ACHN (cell line): Measurements from ENCODE around the gene POLE3.
"Not testable (repeated sequence)": the region's sequence is repeated elsewhere in the genome, so short reads cannot be mapped to it uniquely, and the experiment has no call there.

Experiments used
- DNase-seq: peaks from one replicate; pipeline ENCODE4 v3.0.0-alpha.2; 2015
- in situ Hi-C: cut with HindIII; loops from 2 replicates; pipeline ENCODE4 v1.10.0; 2017; ENCODE audit warnings: low sequenced_read_pairs, low pct_ligation_motif_present, low pct_unique_long_range_greater_than_20kb

Gene POLE3

DNA sequence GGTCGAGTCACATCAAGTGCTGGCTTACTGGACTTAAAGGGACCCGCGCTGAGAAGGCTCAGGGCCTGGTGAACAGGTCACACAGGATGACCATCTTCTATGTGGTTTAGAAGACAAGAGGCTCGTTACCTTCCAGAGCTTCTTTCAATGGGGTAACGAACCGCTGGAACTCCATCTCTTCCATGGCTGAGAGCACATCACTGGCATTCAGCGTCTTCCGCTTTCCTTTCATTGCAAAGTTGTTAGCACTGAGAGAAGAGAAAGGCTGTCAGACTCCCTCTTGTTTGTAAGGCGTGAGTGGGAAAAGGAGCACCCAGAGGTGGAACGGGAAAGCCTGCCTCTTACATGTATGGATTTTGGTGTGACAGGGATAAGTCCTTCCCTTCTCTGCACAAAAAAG, 994 bp downstream of the POLE3 start:
- in situ Hi-C loops: no loop called here
- peak; percentile 17 for DNase-seq

DNA sequence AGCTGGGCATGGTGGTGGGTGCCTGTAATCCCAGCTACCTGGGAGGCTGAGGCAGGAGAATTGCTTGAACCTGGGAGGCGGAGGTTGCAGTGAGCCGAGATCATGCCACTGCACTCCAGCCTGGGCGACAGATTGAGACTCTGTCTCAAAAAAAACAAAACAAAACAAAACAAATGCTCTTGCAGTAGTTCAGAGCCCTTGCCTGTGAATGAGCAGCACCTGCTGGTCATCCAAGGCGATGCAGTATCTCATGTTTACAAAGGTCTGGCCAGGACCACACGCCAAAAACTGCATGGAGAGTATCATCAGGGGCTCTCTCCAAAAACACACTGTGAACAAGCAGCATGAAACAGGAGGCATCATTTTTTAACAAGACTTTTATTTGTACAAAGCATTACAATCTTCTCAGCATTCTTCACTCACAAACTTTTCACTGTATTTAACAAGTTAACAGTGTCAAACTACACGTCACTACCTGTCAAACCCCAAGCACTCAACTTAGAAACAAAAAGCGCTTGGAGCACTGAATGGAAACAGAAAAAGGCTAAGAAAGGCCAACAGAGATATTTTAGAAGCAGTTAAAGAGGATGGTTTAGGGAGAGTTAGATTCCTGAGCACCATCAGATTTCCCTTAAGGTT, 3.5 kb downstream of the POLE3 start:
- in situ Hi-C loops: not testable (repeated sequence)
- DNase-seq: peak; percentile 65

DNA sequence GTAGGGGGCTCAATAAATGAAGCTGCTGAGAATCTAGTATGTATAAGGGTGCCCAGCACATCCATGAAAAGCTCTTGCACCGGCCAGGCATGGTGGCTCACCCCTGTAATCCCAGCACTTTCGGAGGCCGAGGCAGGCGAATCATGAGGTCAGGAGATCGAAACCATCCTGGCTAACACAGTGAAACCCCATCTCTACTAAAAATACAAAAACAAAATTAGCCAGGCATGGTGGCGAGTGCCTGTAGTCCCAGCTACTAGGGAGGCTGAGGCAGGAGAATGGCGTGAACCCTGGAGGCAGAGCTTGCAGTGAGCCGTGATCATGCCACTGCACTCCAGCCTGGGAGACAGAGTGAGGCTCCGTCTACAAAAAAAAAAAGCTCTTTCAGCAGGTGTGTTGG, 4.1 kb downstream of the POLE3 start:
- DNase-seq, in situ Hi-C loops: not testable (repeated sequence)

DNA sequence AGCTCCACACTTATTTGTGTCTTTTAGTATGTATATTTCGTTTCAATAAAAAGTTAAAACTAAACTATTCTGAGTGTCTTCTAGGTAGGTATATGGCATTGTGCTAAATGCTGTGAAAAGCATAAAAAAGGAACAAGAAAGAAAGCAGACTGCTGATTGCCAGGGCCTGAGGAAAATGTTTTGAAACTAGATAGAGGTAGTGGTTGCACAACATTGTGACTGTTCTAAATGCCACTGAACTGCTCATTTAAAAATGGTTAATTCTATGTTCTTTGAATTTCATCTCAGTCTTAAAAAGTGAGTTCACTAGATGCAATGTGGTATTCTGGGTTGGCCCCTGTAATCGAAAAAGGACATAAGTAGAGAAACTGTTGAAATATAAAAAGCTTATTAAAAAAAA, 6.8 kb downstream of the POLE3 start:
- in situ Hi-C loops: no loop called here
- DNase-seq: no peak

DNA sequence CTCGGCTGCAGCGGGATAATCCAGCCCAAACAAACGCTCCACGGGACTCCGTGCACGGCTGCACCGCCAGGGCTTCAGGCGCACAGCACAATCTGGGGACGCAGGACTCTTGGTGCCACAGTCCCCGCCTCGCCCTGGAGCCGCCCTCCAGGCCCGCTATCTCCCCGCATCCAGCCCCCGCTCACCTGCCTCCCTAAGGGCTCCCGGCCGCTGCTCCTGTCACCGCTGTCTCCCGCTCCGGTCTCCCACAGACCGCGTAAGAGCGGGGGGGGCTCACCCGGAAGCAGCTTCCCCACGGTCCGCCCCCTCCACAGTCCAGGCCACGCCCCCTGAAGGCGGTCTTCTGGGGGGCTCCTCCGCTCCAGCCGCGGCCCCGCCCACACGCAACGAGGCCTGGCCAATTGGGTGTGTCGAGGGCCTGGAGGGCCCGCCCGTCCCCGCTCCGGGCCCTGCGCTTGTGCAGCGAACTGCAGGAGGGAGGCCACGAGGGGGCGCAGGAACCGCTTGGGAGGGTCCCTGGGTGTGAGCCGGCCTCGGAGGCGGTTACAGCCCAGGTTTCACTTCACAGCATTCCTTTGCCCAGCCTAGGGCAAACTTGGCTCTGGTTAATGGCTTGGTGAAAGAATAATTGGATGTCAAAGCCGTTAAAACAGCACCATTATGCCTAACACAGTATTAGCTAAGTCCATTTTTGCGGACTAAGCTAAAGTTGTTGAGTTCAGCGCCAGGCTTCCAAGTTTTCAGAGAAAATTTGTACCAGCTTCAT, 9.3 kb downstream of the POLE3 start, which contains the start of gene ALAD:
ALAD (minus strand) TSS at position 258 of the 766 bp plus-strand sequence. CDS start 7,725 bp downstream, outside the sequence.
- in situ Hi-C loops: no loop called here
- DNase-seq: peak; percentile 96

DNA sequence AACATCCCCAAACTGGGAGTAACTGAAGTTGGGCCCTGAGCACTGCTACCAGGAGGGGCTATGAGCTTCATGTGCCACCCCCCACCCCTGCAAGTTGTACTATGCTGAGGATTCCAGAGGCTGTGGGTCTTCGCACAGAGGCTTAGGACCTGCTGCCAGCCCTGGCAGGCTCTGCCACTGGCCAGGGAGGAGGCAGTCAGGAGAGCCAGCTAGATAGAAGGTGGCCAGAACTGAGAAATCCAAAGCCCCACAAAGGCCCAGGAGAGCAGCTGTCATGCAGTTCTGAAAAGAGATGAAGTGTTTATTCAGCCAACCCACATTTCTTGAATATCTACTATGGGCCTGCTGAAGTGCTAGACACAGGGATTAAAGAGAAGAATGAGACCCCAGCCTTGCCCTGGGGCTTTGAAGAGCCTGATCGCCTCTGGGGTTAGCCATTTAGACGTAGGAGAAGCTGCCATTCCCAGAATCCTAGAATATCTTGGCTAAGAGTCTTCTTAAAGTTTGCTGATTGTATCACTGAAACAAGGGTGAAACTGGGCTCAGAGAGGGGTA, 10.8 kb downstream of the POLE3 start:
- in situ Hi-C loops: no loop called here
- DNase-seq: no peak

DNA sequence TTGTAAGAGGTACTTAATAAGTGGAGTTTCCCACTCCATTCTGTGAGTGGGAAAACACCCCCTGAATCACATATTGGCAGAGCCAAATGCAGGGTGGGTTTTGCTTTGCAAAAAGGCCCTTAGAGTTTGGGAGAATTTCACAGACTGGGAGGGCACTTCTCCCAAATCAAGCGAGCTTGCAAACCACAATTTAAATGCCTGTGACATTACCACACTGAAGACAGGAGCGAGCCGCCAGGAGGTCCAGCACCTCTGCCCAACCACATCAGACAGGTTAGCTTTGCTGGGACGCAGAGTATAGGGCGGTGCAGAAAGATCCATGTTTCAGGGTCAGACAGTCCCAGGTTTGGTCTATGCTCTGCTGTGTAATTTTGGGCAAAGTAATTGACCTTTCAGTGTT, 11.7 kb downstream of the POLE3 start:
- DNase-seq: no peak
- in situ Hi-C loops: no loop called here

DNA sequence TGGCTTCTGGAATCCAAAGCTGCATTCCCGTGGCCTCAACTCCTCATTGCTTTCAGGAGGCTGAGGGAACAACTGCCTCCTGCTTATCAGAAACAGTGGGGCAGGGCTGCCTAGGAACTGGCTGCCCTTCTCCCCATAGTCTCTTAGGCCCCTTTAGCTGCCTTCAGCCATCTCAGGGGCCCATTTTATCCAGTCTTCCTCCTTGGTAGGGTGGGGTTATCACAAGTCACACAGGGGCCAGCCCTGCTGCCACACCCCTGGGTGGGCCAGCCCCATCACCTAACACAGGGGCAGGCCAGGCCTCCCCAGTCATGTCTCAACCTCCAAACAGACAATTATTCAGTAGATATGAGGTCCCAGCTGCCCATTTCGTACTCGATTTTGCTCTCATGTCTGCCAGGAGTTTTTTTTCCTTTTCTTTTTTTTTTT, 13.3 kb downstream of the POLE3 start:
- in situ Hi-C loops: no loop called here
- no peak for DNase-seq

DNA sequence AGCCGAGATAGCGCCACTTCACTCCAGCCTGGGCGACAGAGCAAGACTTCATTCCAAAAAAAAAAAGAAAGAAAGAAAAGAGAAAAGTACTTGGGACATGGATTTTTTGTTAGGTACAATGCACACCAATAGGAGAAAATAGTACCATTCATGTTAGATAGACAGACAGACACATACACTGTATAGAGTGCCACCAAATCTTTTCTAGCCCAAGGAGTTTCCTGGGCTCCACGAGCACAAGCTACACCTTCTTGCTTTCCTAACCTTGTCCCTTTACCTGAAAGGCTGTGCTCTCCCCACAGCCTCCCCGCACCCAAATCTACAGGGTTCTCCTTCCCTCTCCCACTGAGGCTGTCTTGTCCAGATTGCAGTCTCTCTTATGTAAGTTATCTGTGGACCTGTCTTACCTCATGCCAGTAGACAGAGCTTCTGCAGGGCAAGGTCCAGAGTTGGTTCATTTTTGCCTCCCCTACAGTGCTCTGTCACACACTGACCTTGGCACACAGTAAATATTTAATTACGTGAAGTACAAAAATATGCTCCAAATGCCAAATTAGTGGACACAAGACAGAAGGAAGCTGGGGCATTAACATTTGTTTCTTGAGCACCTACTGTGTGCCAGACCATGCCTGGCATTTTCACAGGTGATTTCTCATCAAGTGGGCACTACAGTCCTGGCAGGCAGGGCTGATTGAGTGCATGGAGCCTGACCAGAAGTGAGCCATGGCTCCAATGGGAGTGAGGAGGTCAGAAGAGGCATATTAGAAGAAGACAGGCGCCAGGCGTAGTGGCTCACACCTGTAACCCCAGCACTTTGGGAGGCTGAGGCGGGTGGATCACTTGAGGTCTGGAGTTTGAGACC, 15.2 kb downstream of the POLE3 start:
- in situ Hi-C loops: no loop called here
- no peak for DNase-seq

DNA sequence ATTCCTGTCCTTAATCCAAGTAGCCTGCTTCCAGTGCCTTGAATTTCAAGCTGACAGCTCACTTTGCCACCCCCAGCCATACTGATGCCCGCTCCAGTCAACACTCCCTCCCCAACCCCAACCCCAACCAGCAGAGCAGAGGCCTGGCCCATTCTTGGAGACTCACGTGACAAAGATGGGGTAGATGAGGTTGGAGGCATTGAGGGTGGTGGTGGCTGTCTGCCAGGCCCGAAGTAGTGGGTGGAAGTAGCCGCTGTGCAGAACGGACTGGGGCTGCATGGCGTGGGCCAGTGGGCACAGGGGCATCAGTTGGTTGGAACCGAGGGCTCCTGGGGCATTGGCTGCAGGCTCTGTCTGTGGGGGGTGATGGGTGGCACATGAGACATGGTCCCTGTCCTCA, 17.2 kb downstream of the POLE3 start:
- in situ Hi-C loops: no loop called here
- no peak for DNase-seq

DNA sequence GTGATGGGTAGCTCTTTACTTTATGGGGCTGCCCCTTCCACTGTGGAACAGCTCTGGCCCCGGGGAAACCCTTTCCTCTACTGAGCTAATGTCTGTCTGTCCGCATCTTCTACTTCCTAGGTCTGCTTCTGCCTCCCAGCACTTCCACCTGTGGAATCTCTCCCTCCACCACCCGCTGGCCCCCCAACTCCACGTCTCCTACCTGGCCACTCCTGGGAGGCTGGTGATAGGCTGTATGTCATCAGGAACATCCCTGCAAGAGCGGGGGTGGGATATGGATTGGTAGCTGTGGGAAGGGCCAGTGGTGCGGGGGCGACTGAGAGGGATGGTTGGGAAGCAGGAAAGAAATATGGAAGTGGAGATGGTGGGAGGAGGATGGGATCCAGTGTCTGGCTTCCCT, 18.6 kb downstream of the POLE3 start:
- no peak for DNase-seq
- in situ Hi-C loops: no loop called here

DNA sequence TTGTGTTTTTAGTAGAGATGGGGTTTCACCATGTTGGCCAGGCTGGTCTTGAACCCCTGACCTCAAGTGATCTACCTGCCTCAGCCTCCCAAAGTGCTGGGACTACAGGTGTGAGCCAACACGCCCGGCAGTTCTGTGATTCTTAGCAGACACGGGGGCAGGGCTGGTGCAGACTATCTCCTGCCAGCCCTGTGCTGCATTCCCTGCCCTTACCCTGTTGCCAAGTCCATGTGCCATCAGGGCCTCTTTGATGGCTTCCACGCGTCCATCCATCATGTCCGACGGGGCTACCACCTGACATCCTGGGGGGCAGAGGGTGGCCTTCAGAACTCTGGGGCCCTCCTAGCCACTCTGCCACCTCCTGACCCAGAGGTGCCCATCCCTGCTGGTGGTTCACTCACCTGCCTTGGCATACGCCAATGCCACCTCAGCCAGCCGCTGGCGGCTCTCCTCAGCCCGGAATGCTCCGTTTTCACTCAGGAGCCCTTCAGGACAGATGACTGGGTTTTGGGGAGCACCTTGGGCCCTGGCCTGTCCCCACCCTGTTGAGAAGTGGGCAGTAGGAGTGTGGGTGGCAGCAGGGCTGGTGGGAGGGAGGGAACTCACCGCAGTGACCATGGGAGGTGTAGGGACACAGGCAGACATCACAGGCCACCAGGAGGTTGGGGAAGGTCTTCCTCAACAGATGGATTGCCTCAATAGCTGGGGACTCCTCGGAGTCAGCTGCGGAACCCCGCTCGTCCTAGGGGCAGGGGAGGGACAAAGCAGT, 20.1 kb downstream of the POLE3 start:
- in situ Hi-C loops: no loop called here
- no peak for DNase-seq

DNA sequence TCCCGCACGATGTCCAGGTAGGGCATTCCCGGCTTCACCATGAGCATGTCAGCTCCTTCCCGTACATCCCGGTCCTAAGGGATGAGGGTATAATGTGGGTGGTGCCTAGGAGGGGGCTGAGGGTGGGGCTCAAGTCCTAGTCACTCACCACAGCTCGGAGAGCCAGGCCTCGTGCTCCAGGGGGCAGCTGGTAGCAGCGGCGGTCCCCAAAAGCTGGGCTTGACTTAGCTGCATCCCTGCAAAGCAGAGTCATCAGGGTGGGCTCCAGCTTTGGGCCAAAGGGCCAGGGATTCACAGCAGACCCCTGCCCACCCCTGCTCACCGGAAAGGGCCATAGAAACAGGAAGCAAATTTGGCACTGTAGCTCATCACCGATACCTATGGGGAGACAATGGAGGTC, 21.0 kb downstream of the POLE3 start:
- in situ Hi-C loops: no loop called here

DNA sequence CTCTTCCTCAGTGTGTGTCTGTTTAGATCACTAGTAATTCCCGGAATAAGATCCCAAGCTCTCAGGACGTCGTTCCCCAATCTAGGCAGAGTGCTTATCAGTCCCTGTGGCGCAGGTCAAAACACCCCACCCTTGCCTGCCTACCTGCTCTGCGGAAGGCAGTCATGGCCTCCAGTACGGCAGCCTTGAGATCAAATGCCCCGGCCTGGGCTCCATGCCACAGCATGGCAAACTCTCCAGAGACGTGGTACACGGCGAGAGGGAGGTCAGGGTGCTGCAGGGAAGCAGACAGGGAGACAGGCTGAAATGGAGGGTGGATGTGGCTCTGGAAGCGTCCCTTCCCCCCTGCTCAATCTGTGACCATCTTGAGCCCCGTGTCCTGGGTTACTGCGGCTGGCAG, 21.6 kb downstream of the POLE3 start:
- DNase-seq: no peak
- in situ Hi-C loops: no loop called here

More for the DNA sequence above, 21.0 kb downstream of the POLE3 start:
- no peak for DNase-seq

DNA sequence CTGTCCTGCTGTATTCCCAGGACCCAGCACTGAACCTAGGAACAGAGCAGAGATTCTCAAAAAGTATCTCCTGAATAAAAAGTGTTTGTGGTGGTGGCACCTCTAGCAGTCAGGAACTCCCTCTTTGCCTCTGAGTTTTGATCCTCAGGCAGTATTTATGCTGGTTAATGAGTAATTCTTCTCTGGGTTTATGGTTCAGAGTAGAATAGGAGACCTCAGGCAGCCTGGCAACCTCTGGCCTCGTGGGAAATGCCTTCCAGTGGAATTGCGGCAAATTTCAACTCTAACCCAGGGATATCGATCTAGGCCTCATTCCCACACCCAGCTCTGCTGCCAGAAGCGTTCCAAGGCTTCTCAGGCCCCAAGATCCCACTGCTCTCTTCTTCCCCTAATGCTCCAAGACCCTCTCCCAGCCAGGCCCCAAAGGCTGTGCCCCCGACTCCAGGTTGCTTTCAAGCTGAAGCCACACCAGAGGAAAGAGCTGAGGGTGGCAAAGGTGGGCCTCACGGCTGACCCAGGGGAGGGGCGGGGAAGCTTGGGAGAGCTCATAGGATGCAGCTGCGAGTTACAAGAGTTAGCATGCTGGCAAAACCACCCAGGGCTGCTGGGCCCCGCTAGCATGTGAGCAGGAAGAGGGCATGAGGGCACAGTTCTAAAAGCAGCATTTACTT, 22.8 kb downstream of the POLE3 start:
- DNase-seq: peak; percentile 20
- in situ Hi-C loops: no loop called here

DNA sequence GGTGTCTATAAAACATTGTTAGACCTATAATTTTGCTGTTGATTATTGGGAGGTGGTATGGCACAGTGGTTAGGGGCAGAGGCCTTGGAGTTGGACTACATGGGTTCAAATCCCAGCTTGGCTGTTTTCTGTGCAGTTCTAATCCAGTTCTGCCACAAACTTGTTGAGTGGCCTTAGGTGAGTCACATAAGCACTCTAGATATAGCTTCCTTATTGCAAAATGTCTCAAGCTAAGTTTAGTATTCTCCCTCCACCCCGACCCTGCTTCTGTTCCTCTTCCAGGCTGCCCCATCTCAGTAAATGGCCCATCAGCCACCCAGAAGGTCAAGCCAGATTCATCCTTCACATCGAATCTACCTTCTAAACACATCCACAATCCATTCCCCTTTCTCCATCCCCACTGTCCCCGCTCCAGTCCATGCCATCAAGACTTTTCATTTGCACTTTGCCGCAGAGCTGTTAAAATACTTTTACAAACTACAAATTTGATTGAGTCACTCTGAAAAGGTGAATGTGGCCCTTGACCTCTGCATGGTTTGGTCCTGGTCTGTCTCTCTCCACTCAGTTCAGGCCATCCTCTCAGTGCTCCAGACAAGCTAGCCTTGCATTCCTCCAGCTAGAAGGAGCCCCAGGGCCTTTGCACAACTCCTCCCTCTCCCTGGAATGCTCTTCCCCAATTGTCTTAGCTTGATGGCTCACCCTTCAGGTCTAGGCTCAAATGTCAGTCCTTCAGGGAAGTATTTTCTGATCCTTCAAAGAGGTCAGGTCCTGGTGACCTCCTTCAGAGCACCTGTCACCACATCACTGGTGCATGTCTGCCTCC, 23.7 kb downstream of the POLE3 start:
- in situ Hi-C loops: no loop called here
- DNase-seq: no peak

DNA sequence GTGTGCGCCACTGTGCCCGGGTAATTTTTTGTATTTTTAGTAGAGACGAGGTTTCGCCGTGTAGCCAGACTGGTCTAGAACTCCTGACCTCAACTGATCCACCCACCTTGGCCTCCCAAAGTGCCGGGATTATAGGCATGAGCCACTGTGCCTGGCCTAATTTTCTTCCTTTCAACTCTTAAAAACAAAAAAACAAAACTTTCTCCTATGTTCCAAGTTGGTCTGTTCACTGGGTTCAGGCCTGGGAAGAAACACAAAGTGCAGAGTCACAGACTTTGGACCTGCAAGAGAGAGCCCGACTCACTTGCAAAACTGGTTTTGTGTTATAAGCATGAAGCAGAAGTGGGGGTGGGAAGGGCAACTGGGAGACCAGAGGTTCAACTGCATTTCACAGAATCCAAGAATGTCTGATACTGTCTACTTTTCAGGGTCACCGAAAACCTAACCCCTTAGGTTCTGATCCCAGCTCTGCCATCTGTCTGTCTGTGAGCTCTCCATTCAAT, 28.5 kb downstream of the POLE3 start:
- DNase-seq: no peak
- in situ Hi-C loops: no loop called here
